ENCODE measurements around the gene ACTRT3. TPM values are rescaled to one million over a fixed set of nuclear protein-coding genes. Genes with fewer than 3 reads are reported as not detected.
"Not testable (repeated sequence)": the region's sequence is repeated elsewhere in the genome, so short reads cannot be mapped to it uniquely, and the experiment has no call there.

The ACTRT3 gene
- polyA plus RNA-seq, 10 donors, result 1.9 to 4.0 (median 3.2) TPM

GRCh38 chr3:169774186-169774585 lies 4.8 kb upstream of the ACTRT3 start:
- DNase-seq, result no peak

- DNase-seq, result peak; percentile 91 to 99 (median 96)
These were observed 3.8 kb upstream of the ACTRT3 start, which contains the start of gene MYNN for GRCh38 chr3:169772897-169773816. MYNN (plus strand) TSS chr3:169773396; CDS start chr3:169774296, 900 bp downstream.

GRCh38 chr3:169772305-169772896 lies 3.0 kb upstream of the ACTRT3 start:
- DNase-seq, result peak; percentile 80 to 95 (median 88)

GRCh38 chr3:169771497-169772304 lies 2.3 kb upstream of the ACTRT3 start:
- DNase-seq, result peak; percentile 89 to 95 (median 90)

GRCh38 chr3:169764882-169765612 lies 4.3 kb downstream of the ACTRT3 start, which contains the start of gene TERC:
TERC (minus strand) TSS chr3:169765060.
- DNase-seq, result peak; percentile 93 to 97 (median 96)

- peak; percentile 33 to 90 (median 74) for DNase-seq
These were observed 5.0 kb downstream of the ACTRT3 start for GRCh38 chr3:169764312-169764881.

GRCh38 chr3:169760479-169760878 lies 8.9 kb downstream of the ACTRT3 start:
- DNase-seq, result no peak

GRCh38 chr3:169759256-169759655 lies 10.1 kb downstream of the ACTRT3 start:
- DNase-seq, result no peak

GRCh38 chr3:169758359-169758994 lies 10.9 kb downstream of the ACTRT3 start:
- DNase-seq, result no peak

GRCh38 chr3:169755488-169755887 lies 13.9 kb downstream of the ACTRT3 start:
- no peak for DNase-seq

GRCh38 chr3:169754711-169755110 lies 14.7 kb downstream of the ACTRT3 start:
- no peak for DNase-seq

GRCh38 chr3:169751875-169752274 lies 17.5 kb downstream of the ACTRT3 start:
- no peak for DNase-seq

- DNase-seq, result no peak
These were observed 18.7 kb downstream of the ACTRT3 start for GRCh38 chr3:169750665-169751064.

- no peak for DNase-seq
These were observed 20.7 kb downstream of the ACTRT3 start for GRCh38 chr3:169748670-169749069.

- DNase-seq, result no peak
These were observed 22.4 kb downstream of the ACTRT3 start for GRCh38 chr3:169746924-169747323.

GRCh38 chr3:169744366-169745054 lies 24.9 kb downstream of the ACTRT3 start:
- DNase-seq, result peak in 1 of 3 donors; percentile 17

- DNase-seq, result no peak
These were observed 30.3 kb downstream of the ACTRT3 start for GRCh38 chr3:169739067-169739466.

GRCh38 chr3:169731857-169732256 lies 37.5 kb downstream of the ACTRT3 start:
- DNase-seq, result not testable (repeated sequence)

GRCh38 chr3:169722724-169723123 lies 46.6 kb downstream of the ACTRT3 start:
- DNase-seq, result no peak

GRCh38 chr3:169718415-169718814 lies 50.9 kb downstream of the ACTRT3 start:
- not testable (repeated sequence) for DNase-seq
